Keratinocyte (primary cell): ENCODE measurements around the gene KCNC1.

Experiments
- EZH2 ChIP-seq: IDR thresholded peaks from one replicate; pipeline ENCODE4 v1.6.1; 2012; ENCODE audit warnings: inconsistent platforms, mild to moderate bottlenecking, low read length, moderate library complexity
- TF ChIP-seq, protein P1 (sequence below), 3 experiments: IDR thresholded peaks in 1 of 3; conservative IDR thresholded peaks in 1 of 3; optimal IDR thresholded peaks in 1 of 3; 2 replicates in 2 of 3; 3 replicates in 1 of 3; pipeline versions ENCODE3 to v1.5.1; 2011; ENCODE audit warnings: low read length in 3 of 3, mild to moderate bottlenecking in 3 of 3, moderate library complexity in 2 of 3, control low read depth in 1 of 3, inconsistent platforms in 1 of 3; ENCODE audit not compliant: insufficient read depth in 2 of 3; ENCODE audit errors: extremely low read depth in 1 of 3

DNA sequence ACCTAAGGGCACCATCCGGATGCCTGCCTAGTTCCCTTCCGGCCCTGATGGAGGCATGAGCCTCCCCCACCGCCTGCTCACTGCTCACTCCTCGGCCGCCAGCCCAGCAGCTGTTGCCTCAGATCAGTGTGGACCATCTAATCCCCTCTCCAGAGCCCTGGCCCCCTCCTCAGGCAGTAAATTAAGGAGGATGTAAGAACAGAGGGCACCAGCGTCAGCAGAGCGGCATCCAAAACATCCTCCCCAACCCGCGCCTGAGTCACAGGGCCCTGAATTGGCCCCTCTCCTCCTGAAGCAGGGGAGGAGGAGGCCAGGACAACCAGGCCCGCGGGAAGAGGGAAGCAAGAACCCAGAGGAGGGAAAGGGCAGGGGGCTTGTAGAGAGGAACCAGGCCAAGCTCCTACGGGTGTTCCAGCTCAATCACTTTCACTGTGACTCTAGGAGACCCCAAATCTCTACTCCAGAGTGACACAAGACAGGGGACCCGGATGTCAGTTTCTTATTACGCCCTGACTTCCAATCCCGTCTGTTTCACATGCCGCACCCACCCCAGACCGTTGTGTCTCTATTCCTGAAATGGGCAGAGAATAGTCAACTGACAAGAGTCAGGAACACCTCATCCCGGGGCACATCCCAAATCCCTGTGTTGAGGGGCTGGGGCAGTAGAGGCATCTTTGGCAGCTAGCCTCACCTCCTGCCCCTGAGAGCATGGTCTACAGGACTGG, 46.5 kb upstream of the KCNC1 start:
- TF ChIP-seq, protein P1, sequence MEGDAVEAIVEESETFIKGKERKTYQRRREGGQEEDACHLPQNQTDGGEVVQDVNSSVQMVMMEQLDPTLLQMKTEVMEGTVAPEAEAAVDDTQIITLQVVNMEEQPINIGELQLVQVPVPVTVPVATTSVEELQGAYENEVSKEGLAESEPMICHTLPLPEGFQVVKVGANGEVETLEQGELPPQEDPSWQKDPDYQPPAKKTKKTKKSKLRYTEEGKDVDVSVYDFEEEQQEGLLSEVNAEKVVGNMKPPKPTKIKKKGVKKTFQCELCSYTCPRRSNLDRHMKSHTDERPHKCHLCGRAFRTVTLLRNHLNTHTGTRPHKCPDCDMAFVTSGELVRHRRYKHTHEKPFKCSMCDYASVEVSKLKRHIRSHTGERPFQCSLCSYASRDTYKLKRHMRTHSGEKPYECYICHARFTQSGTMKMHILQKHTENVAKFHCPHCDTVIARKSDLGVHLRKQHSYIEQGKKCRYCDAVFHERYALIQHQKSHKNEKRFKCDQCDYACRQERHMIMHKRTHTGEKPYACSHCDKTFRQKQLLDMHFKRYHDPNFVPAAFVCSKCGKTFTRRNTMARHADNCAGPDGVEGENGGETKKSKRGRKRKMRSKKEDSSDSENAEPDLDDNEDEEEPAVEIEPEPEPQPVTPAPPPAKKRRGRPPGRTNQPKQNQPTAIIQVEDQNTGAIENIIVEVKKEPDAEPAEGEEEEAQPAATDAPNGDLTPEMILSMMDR (optimal IDR thresholded peaks at IDR 0.05 in 1 of 3, IDR thresholded peaks at IDR 0.05 in 1 of 3, conservative IDR thresholded peaks at IDR 0.05 in 1 of 3; ENCODE audit: extremely low read depth in 1 of 3, insufficient read depth in 2 of 3, low read length in 3 of 3): no peak
- no peak for TF ChIP-seq EZH2
